GM19395 (cell line): ENCODE data around the gene TRIM65.

Experiments used
- ATAC-seq: cut with Tn5 transposase; IDR thresholded peaks from one replicate; pipeline ENCODE4 v1.9.1; 2021; ENCODE audit warnings: mild to moderate bottlenecking, moderate library complexity; ENCODE audit not compliant: unreplicated experiment

TRIM65 gene

GRCh38 chr17:75839942-75840798 lies 56.6 kb downstream of the TRIM65 start:
- ATAC-seq = no peak
